PFSK-1 (cell line): ENCODE results near the gene SYNDIG1.

Experiments
- POLR2AphosphoS5 ChIP-seq: IDR thresholded peaks from 2 replicates; pipeline ENCODE4 v1.6.1; 2012; ENCODE audit warnings: low read depth, mild to moderate bottlenecking, control low read depth, low read length, moderate library complexity
- SIN3A ChIP-seq: IDR thresholded peaks from 2 replicates; pipeline ENCODE4 v1.6.1; 2012; ENCODE audit warnings: mild to moderate bottlenecking, low read length, moderate library complexity, borderline replicate concordance; ENCODE audit not compliant: insufficient read depth
- TF ChIP-seq, protein P1 (sequence below), 2 experiments: IDR thresholded peaks; 2 replicates each; pipeline versions ENCODE4 v1.6.1 to v1.8.0; 2011 to 2012; ENCODE audit warnings: low read depth in 2 of 2, low read length in 2 of 2, control low read depth in 1 of 2, inconsistent platforms in 1 of 2, mild to moderate bottlenecking in 1 of 2, moderate library complexity in 1 of 2; ENCODE audit not compliant: insufficient read depth in 1 of 2

DNA sequence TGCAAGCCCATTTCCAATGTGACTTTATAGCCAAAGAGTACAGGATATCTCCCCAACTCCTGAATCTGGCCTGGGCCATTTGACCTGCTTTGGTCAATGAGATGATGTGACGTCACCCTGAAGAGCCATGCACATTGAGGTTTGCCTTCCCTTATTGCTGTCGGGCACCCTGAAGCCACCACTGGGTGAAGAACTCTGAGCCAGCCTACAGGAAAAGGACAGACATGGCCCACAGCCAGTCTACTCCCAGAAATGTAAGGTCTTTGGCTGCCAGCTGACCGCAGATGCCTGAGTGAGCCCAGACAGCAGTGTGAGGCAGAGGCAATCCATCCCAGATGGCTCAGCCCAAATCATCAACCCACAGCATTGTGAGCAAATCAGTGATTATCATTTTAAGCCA is 3.7 kb upstream of the SYNDIG1 start:
- TF ChIP-seq SIN3A (no peak), POLR2AphosphoS5 (no peak)
- TF ChIP-seq, protein P1, sequence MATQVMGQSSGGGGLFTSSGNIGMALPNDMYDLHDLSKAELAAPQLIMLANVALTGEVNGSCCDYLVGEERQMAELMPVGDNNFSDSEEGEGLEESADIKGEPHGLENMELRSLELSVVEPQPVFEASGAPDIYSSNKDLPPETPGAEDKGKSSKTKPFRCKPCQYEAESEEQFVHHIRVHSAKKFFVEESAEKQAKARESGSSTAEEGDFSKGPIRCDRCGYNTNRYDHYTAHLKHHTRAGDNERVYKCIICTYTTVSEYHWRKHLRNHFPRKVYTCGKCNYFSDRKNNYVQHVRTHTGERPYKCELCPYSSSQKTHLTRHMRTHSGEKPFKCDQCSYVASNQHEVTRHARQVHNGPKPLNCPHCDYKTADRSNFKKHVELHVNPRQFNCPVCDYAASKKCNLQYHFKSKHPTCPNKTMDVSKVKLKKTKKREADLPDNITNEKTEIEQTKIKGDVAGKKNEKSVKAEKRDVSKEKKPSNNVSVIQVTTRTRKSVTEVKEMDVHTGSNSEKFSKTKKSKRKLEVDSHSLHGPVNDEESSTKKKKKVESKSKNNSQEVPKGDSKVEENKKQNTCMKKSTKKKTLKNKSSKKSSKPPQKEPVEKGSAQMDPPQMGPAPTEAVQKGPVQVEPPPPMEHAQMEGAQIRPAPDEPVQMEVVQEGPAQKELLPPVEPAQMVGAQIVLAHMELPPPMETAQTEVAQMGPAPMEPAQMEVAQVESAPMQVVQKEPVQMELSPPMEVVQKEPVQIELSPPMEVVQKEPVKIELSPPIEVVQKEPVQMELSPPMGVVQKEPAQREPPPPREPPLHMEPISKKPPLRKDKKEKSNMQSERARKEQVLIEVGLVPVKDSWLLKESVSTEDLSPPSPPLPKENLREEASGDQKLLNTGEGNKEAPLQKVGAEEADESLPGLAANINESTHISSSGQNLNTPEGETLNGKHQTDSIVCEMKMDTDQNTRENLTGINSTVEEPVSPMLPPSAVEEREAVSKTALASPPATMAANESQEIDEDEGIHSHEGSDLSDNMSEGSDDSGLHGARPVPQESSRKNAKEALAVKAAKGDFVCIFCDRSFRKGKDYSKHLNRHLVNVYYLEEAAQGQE (IDR thresholded peaks at IDR 0.05; ENCODE audit: insufficient read depth in 1 of 2, low read depth in 2 of 2, low read length in 2 of 2) = no peak
